CD14-positive monocyte (primary cell): ENCODE measurements around the gene DYNC1I1. TPM values are rescaled to one million over a fixed set of nuclear protein-coding genes. Genes with fewer than 3 reads are reported as not detected.

ENCODE experiments used
- DNase-seq, 3 donors: peaks; one replicate each; pipeline ENCODE4 v3.0.0-alpha.2; 2011 to 2022
- H2AFZ ChIP-seq: 2 replicates; pipeline ENCODE4 v1.6.0; 2012; ENCODE audit warnings: mild to moderate bottlenecking, low read depth, low read length, inconsistent platforms; ENCODE audit not compliant: insufficient read depth, poor library complexity, severe bottlenecking
- H3K27ac ChIP-seq, 2 donors: 1 replicate in 1 of 2; 2 replicates in 1 of 2; pipeline ENCODE4 v1.5.1; 2012 to 2013; ENCODE audit warnings: low read length in 2 of 2, control low read depth in 1 of 2, inconsistent platforms in 1 of 2, low read depth in 1 of 2, mild to moderate bottlenecking in 1 of 2
- H3K27me3 ChIP-seq, 2 donors: one replicate each; pipeline versions ENCODE4 v1.6.0 to v1.6.1; 2011 to 2013; ENCODE audit warnings: low read length in 2 of 2; ENCODE audit not compliant: control insufficient read depth in 2 of 2, insufficient read depth in 2 of 2
- H3K36me3 ChIP-seq, 2 donors: replicated peaks in 1 of 2; 1 replicate in 1 of 2; 2 replicates in 1 of 2; pipeline versions ENCODE4 v1.5.1 to v1.6.1; 2012 to 2013; ENCODE audit warnings: low read length in 2 of 2, control low read depth in 1 of 2, inconsistent platforms in 1 of 2, mild to moderate bottlenecking in 1 of 2; ENCODE audit not compliant: insufficient read depth in 2 of 2, control insufficient read depth in 1 of 2
- H3K4me1 ChIP-seq, 2 donors: 1 replicate in 1 of 2; 2 replicates in 1 of 2; pipeline versions ENCODE4 v1.5.1 to v1.6.1; 2012 to 2013; ENCODE audit warnings: low read length in 2 of 2, control low read depth in 1 of 2, inconsistent platforms in 1 of 2, mild to moderate bottlenecking in 1 of 2, moderate library complexity in 1 of 2; ENCODE audit not compliant: insufficient read depth in 2 of 2, control insufficient read depth in 1 of 2
- H3K4me2 ChIP-seq: replicated peaks from 2 replicates; pipeline ENCODE3; 2012; ENCODE audit warnings: low read length, moderate library complexity, mild to moderate bottlenecking; ENCODE audit not compliant: poor library complexity, severe bottlenecking; ENCODE audit errors: extremely low read depth
- H3K4me3 ChIP-seq, 3 experiments: fragments of 200-600 bp in 1 of 3; sonication (generic) in 1 of 3; replicated peaks in 1 of 3; 1 replicate in 2 of 3; 2 replicates in 1 of 3; pipeline ENCODE4 v1.5.1; 2011 to 2013; ENCODE audit warnings: low read length in 3 of 3, mild to moderate bottlenecking in 3 of 3, control low read depth in 2 of 3, low read depth in 2 of 3, inconsistent platforms in 1 of 3, moderate library complexity in 1 of 3
- H3K79me2 ChIP-seq: 2 replicates; pipeline ENCODE4 v1.6.0; 2012; ENCODE audit warnings: mild to moderate bottlenecking, control low read depth, inconsistent platforms, low read length, moderate library complexity; ENCODE audit not compliant: insufficient read depth
- H3K9ac ChIP-seq: 2 replicates; pipeline ENCODE4 v1.6.0; 2017; ENCODE audit warnings: low read length, mild to moderate bottlenecking; ENCODE audit not compliant: insufficient read depth, poor library complexity, severe bottlenecking
- H3K9me3 ChIP-seq, 2 donors: replicated peaks in 1 of 2; 1 replicate in 1 of 2; 2 replicates in 1 of 2; pipeline versions ENCODE4 v1.5.1 to v1.6.1; 2012 to 2013; ENCODE audit warnings: low read length in 2 of 2, control low read depth in 1 of 2; ENCODE audit not compliant: control insufficient read depth in 1 of 2, insufficient read depth in 1 of 2
- H4K20me1 ChIP-seq: 2 replicates; pipeline ENCODE4 v1.6.0; 2012; ENCODE audit warnings: mild to moderate bottlenecking, low read length, control low read depth, moderate library complexity; ENCODE audit not compliant: insufficient read depth
- H3K27ac Mint-ChIP-seq, 7 donors: one replicate each; pipeline ENCODE4 v1.8.0; 2020; ENCODE audit warnings: mild to moderate bottlenecking in 7 of 7, mixed read lengths in 7 of 7, moderate library complexity in 6 of 7, inconsistent platforms in 2 of 7
- H3K27me3 Mint-ChIP-seq, 3 donors: one replicate each; pipeline ENCODE4 v1.8.0; 2021 to 2022; ENCODE audit warnings: low read depth in 3 of 3, mild to moderate bottlenecking in 3 of 3, mixed read lengths in 3 of 3, moderate library complexity in 3 of 3, inconsistent platforms in 1 of 3
- H3K36me3 Mint-ChIP-seq, 2 donors: one replicate each; pipeline ENCODE4 v1.8.0; 2020; ENCODE audit warnings: mixed read lengths in 2 of 2, inconsistent platforms in 1 of 2, mild to moderate bottlenecking in 1 of 2
- H3K4me1 Mint-ChIP-seq: one replicate; pipeline ENCODE4 v1.8.0; 2020; ENCODE audit warnings: mild to moderate bottlenecking, mixed read lengths
- H3K4me3 Mint-ChIP-seq, 2 donors: one replicate each; pipeline ENCODE4 v1.8.0; 2020; ENCODE audit warnings: mild to moderate bottlenecking in 2 of 2, mixed read lengths in 2 of 2, moderate library complexity in 1 of 2
- H3K9me3 Mint-ChIP-seq, 7 donors: one replicate each; pipeline ENCODE4 v1.8.0; 2020 to 2022; ENCODE audit warnings: mixed read lengths in 7 of 7, mild to moderate bottlenecking in 6 of 7, moderate library complexity in 6 of 7, inconsistent platforms in 2 of 7
- CTCF ChIP-seq: fragments of 200-600 bp; IDR thresholded peaks from one replicate; pipeline ENCODE4 v1.8.0; 2022; ENCODE audit warnings: antibody characterized with exemption, mild to moderate bottlenecking
- WGBS: methylation state at CpG from one replicate; pipeline ENCODE4 v1.1.5; 2013; ENCODE audit warnings: missing lambda C conversion rate; ENCODE audit not compliant: insufficient coverage; 5-methylcytosine and 5-hydroxymethylcytosine counted together
- intact Hi-C, 2 donors: fragments of 100-400 bp; cut with micrococcal nuclease; formaldehyde crosslinking; loops; one replicate each; pipeline versions ENCODE4 v1.15.0 to v1.15.1; 2023
- polyA plus RNA-seq, 3 donors: library from polyadenylated mRNA; depleted of rRNA in 1 of 3; unstranded in 2 of 3; stranded (reverse) in 1 of 3; fragments of 300-500 nt in 2 of 3; fragments of >200 nt in 1 of 3; fragmentation: Illumina TruSeq in 2 of 3; gene quantifications; 1 replicate in 2 of 3; 2 replicates in 1 of 3; pipeline ENCODE4 v1.2.3, GENCODE V29; 2012 to 2021

Gene DYNC1I1
- polyA plus RNA-seq, 3 donors: not detected

DNA sequence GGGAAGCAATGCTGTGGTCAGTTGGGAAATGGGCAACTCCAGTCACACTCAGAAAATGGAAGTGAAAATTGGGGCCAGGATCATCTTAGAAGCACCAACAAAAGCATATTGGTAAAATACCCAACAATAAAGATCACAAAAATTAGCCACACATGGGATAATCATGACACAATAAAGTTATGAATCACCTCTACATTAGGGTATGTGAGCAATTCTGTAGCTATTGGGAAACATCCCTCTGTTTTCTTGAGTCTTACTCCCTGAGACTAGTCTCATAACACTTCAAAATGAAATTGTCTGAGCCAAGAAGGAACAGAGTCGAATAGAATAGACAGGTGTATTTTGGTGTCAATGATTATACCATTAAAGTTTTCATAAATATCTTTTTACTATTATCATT is 178.3 kb downstream of the DYNC1I1 start:
- H3K4me3 Mint-ChIP-seq: no peak overlapping the region
- peaks cover 0 to 3% (median 0%) of the 10 kb centered on the region in 3 donors for H3K27me3 Mint-ChIP-seq
- Histone ChIP-seq H3K79me2 (no peaks in the 10 kb centered on the region), H3K4me1 (no peaks in the 10 kb centered on the region), H3K4me2 (no peak overlapping the region), H3K9me3 (no peaks in the 10 kb centered on the region), H4K20me1 (no peaks in the 10 kb centered on the region), H2AFZ (no peak overlapping the region), H3K4me3 (no peak overlapping the region), H3K9ac (no peak overlapping the region), H3K27ac (no peak overlapping the region), H3K27me3 (no peaks in the 10 kb centered on the region), H3K36me3 (no peaks in the 10 kb centered on the region)
- no peak overlapping the region for H3K27ac Mint-ChIP-seq
- intact Hi-C loops: no loop called here
- WGBS: no CpG with 5 or more reads among the region's 1 CpG
- H3K4me1 Mint-ChIP-seq: no peaks in the 10 kb centered on the region
- TF ChIP-seq CTCF: no peak
- no peak for DNase-seq
- H3K36me3 Mint-ChIP-seq: no peaks in the 10 kb centered on the region
- H3K9me3 Mint-ChIP-seq: peaks cover 0 to 3% (median 0%) of the 10 kb centered on the region in 7 donors

- Histone ChIP-seq H3K9me3 (no peaks in the 10 kb centered on the region), H4K20me1 (no peaks in the 10 kb centered on the region), H3K4me1 (no peaks in the 10 kb centered on the region), H2AFZ (no peak overlapping the region), H3K4me3 (no peak overlapping the region), H3K4me2 (no peak overlapping the region), H3K9ac (no peak overlapping the region), H3K36me3 (no peaks in the 10 kb centered on the region), H3K27me3 (no peaks in the 10 kb centered on the region), H3K79me2 (no peaks in the 10 kb centered on the region), H3K27ac (no peak overlapping the region)
- WGBS: 98% methylated on average over 5 of the region's 5 CpGs
- Mint-ChIP-seq H3K36me3 (no peaks in the 10 kb centered on the region), H3K9me3 (peaks cover 0 to 3% (median 0%) of the 10 kb centered on the region in 7 donors), H3K4me3 (no peak overlapping the region), H3K4me1 (no peaks in the 10 kb centered on the region), H3K27ac (no peak overlapping the region), H3K27me3 (peaks cover 0 to 3% (median 0%) of the 10 kb centered on the region in 3 donors)
- TF ChIP-seq CTCF: no peak
- intact Hi-C loops: no loop called here
- DNase-seq: no peak
Observed at GRCh38 chr7:95951531-95951930, 179.2 kb downstream of the DYNC1I1 start.
